Endometrial microvascular endothelial cells (primary cell): ENCODE results near the gene EFNA1. TPM values are rescaled to one million over a fixed set of nuclear protein-coding genes. Genes with fewer than 3 reads are reported as not detected.

ENCODE experiments used
- in situ Hi-C: cut with HindIII; loops from 2 replicates; pipeline ENCODE4 v1.10.0; 2017; ENCODE audit warnings: low sequenced_read_pairs, low pct_unique_long_range_greater_than_20kb; ENCODE audit errors: inconsistent ontology term
- total RNA-seq: library from RNA; depleted of rRNA; stranded (reverse); fragments of >200 nt; gene quantifications from one replicate; pipeline ENCODE4 v1.2.3, GENCODE V29; 2015; ENCODE audit errors: inconsistent ontology term

The EFNA1 gene, protein sequence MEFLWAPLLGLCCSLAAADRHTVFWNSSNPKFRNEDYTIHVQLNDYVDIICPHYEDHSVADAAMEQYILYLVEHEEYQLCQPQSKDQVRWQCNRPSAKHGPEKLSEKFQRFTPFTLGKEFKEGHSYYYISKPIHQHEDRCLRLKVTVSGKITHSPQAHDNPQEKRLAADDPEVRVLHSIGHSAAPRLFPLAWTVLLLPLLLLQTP
- 8.7 TPM for total RNA-seq

DNA sequence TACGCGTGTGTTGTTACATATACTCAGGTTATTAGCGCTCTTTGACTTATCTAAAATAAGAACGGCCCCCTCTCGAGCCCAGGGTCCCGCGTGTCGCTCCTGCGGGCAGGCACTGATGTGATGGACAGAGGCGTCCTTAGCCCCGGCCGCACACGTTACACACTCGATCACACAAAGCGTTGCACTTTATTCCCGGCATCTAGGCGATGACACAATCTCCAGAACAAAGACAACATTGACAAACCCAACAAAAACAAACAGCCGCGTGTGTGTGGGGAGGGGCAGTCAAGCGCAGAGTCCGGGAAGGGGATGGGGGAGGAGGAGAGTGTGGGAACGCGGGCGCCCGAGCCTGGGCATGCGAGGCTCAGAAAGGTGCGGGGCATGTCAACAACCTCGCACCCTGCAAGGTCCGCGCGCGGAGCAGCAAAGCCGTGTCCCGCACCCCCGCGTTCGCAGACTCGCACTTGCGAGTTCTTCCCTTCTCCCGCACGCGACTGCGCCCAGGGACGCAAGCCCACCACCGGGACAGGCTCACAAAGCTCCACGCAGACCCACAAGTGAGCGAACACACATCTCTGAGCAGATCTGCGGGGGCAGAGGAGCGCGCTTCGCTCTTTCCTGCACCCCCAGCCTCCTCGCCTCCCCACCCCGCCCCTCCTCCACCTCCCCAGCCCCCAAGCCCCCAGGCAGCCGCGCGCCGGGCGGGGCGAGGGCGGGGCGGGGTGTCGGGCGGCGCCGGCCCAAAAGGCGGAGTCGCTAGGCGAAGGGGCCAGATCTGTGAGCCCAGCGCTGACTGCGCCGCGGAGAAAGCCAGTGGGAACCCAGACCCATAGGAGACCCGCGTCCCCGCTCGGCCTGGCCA, at the start of gene EFNA1:
Gene EFNA1, plus strand, starts transcription at position 772 of the 862 bp plus-strand sequence. CDS start 102 bp downstream, outside the sequence.
- in situ Hi-C loops, result no loop called here

DNA sequence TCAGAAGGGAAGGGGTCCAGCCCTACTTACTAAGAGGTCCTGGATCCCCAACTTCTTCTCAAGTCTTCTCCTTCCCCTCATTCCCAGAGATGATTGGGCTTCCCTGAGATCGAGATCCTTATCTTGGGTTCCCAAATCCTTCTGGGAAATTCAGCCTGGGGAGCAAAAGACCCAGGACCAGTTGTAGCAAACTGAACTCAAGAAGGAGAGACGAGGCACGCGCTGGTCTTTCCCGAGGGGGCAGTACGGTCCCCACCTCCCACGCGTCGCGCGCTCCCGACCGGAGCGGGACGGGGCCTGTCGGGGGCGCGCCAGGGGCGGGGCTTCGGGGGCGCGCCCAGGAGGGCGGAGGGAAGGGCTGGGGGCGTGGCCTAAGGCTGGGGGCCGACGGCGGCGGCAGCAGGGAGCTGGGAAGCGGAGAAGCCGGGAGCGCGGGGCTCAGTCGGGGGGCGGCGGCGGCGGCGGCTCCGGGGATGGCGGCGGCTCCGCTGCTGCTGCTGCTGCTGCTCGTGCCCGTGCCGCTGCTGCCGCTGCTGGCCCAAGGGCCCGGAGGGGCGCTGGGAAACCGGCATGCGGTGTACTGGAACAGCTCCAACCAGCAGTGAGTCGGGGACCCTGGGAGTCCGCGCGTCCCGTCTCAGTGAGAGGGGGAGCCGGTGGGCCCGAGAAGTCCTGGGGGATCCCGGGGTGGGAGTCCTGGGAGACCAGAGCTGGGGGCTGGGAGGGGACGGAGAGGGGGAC, 49.0 kb upstream of the EFNA1 start, which contains the start of gene EFNA3:
Gene EFNA3, plus strand, starts transcription at position 369 of the 741 bp plus-strand sequence. Its CDS starts 105 bp downstream, at position 474.
- in situ Hi-C loops, result no loop called here

DNA sequence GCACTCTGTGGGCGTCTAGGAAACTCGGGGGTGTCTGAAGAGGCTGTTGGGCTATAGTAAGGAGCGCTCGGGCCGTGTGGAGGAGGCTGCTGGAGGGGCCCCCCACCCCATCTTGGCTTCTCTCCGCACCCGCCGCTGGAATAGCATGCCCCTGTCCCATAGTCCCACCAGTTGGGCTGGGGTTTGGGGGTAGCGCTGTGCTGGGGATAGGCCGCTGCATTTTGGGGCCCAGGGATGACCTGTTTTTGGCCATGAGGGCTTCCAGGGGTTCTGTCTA, 48.5 kb upstream of the EFNA1 start:
- in situ Hi-C loops, result no loop called here

DNA sequence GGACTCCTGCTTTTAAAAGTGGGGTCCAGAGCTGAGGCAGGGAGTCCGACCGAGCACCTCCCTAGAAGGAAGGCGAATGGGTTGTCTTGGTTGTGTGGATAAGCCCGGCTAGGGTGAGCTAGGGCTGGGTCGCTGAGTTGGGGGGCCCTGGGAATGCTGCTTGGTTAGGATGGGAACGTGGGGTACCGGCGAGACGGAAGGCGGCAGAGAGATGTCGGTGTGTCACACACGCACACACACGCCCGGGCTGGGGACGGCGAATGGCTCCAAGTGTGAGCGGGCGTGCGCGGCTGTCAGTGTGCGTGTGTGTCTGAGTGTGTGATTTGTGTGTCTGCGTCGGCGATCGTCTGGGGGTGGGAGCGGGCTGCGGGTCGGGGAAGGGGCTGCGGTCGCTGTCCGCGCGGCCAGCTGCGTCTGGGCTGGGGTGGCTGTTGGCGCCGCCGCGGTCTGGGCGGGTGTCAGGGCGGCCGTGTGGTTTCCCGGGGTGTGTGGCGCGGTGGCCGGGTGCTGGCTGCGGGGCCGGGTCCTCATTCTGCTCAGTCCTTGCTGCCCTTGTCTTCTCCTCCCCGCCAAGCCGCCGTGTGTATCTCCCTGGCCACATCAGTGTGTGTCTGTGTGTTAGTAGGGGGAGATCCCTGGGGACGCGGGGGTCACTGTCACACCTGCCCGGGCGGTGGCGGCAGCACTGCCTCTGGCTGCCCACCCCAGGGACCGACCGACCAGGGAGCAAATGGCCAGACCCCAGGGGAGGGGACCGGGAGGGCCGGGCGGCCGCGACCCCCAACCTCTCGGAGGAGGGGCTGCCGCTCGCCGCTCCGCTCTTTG, 48.0 kb upstream of the EFNA1 start:
- in situ Hi-C loops, result no loop called here

DNA sequence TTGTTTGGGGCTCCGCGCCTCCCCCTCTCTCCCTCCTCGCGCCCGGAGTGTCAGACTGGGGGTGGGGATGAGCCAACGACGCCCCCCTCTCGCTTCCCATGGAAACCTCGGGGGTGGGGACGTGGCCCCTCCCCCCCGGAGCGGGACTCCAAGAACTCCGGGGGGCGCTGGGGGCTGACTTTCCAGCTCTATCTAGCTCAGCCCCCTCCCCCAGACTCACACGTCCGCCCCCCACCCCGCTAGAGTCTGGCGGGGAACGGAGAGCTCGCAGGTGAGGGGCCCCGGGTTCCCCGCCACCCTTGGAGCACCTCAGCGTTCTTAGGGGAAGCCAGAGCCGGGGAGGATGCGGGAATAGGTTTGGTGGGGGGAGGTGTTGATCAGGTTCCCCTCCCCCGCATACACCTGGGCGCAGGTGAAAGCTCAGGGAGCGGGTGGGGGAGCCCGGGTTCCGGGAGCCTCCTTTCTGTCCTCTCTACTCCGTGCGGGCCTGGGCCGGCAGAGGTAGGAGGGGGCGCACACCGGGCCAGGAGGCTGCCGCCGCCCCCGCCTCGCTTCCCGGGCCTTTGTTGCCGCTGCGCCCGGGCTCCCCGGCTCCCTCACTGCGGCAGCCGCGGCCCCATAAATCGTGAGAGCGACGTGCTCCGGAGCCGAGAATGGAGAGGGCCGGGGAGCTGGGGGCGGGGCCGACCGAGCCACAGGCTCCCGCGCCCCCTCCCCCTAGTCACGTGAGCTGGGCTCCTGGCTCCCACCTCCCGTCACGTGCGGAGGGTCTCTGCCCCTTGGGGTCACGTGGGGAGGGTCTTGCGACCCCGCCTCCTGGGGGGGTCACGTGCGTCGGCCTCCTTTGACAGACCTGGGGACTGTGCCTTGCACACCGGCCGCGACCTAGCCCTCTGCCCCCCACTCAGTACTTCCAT, 47.1 kb upstream of the EFNA1 start:
- in situ Hi-C loops, result no loop called here

DNA sequence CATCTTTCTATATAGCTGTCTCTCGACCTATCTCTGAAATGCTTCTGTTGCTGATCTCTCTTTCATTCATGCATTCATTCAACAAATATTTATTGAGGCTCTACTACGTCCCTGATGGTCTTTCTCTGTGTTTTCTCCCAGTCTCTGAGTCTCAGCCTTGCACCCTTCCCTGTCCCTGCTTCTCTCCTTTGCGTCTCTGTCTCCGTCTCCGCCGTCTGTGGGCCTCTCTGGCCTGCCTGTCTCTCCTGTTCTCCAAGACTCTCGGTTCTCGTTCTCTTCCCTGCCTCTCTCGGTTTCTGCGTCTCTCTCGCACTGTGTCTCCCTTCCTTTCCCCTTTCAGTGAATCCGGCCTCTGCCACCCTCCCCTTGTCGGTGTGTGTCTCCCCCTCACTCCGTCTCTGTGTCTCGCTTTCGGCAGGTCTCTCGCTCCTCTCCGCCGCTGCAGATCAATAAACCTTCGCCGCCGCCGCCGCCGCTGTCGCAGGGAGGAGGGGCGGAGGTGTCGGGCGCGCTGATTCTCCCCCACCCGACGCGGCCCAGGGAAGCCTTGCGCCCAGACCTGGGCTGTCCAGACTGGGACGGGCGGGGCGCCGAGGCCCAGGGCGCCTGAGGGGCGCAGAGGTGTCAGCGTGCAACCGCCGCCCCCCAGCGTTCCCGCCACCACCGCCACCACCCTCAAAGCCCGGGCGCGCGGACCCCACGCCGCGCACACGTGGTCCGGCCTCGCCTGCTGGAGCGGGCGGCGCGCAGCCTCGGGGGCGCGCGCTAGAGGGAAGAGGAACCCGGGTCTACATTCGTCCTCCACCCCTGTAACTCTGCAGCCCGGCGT, 46.0 kb upstream of the EFNA1 start:
- in situ Hi-C loops, result no loop called here

DNA sequence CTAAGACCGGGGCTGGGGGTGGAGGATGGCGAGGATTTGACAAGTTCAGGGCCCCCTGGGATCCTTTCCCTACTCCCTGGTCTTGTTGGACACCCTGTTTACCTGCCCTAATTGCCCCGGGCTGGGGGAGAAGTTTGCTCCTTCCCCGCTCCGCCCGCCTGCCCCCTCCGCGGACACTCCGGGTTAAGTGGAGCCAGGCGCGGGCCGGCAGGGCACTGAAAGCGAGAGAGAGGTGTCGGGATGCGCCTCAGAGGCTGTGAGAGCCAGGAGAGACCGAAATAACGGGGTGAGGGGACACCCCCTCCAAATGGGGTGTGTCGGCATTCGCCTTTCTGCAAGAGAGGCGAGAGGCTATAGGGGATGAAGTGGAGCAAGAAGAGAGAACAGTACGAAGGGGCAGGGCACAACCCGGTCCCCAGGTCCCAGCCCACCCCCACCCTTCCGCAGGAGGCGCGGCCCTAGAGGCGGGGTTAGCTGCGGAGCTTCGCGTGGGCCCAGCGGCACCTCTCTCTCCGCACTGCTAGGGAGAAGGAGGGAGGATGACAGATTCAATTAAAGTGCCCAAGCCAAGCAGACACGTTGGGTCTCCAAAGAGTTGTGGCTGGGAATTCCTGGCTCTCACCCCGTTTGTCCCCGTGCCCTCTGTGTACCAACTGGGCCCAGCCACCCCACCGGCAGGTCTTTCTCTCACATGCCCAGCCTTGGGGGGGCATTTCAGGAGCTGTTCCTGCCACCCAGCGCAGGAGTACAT, 45.2 kb upstream of the EFNA1 start:
- in situ Hi-C loops, result no loop called here

DNA sequence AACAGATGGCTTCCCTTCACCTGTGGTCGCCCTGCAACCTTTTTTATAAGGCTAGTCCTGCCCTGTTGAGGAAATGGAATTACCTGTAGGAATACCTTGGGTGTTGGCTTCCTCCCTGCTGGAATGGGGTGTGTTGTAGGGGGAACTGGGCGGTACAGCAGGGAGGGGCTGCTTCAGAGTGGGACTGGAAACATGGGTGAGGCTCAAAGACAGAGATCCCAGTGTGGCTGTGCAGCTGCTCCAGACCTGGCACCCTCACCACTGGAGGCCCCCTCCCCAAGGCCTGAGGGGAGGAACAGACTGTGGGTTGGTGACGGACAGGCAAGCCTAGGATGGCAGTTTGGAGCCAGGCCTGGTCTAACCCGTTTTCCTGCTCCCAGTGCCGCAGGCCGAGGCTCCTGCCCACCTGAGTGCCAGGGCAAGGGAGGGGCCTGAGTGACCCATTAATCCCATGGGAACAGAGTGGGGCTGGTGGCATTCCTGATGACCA, 44.6 kb upstream of the EFNA1 start:
- in situ Hi-C loops, result no loop called here

DNA sequence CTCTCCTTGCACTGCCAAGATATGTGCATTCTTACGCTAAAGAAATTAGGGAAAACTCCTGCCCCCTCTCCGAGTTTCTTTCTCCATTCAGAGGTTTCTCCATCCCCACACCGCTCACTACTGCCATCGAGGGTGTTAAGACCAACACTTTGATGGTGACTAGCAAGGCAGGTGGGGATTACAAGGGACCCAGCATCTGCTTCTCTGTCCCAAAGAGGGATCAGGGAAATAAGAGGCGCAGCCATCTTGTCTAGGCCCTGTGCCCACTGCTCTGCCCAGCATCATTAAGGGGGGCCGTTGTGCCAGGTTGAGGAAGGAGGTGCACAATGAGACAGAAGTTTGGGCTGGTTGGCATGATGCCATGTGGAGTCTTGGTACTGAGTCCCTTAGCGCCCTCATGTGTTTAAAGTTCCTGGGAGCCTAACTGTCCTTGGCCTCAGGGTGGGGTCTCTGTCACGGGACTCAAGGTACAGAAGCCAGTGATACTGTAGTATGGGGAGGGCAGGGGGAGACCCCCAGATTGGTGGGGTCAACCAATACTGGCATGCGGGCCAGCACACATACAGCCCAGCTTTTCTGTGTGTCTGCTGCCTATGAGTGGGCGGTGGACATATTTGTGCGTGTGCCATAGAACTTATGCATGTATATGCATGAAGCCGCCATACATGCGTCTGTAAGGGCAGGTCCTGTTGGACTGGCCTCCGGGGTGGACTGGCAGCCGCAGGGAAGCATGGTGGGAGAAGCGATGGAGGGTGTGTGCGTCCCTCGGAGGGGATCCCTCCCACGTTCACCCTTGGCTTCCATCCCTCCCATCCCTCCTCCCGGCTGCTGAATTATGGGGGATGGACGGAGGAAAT, 43.6 kb upstream of the EFNA1 start:
- in situ Hi-C loops, result no loop called here

DNA sequence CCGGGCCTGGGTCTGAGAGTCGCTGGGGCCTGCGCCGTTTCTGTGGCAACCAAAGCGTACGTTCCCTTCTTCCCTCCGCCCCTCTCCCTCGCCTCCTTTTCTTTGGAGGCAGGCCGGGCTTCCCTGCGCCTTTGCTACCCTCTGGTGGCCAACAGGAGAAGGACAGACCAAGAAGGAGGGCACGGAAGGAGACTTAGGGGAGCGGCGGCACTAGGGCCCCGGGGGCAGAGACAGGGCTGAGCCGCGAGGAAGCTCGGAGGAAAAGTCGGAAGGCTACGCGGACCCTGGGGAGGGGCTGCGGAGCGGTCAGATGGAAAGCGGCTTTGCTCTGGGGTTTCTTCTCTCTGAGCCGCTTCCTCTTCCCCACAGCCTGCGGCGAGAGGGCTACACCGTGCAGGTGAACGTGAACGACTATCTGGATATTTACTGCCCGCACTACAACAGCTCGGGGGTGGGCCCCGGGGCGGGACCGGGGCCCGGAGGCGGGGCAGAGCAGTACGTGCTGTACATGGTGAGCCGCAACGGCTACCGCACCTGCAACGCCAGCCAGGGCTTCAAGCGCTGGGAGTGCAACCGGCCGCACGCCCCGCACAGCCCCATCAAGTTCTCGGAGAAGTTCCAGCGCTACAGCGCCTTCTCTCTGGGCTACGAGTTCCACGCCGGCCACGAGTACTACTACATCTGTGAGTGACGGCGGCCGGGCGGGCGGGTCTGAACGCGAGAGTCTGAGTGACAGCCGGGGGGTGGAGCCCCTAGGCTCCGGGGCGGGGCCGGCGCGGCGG, 42.8 kb upstream of the EFNA1 start:
- in situ Hi-C loops, result no loop called here

DNA sequence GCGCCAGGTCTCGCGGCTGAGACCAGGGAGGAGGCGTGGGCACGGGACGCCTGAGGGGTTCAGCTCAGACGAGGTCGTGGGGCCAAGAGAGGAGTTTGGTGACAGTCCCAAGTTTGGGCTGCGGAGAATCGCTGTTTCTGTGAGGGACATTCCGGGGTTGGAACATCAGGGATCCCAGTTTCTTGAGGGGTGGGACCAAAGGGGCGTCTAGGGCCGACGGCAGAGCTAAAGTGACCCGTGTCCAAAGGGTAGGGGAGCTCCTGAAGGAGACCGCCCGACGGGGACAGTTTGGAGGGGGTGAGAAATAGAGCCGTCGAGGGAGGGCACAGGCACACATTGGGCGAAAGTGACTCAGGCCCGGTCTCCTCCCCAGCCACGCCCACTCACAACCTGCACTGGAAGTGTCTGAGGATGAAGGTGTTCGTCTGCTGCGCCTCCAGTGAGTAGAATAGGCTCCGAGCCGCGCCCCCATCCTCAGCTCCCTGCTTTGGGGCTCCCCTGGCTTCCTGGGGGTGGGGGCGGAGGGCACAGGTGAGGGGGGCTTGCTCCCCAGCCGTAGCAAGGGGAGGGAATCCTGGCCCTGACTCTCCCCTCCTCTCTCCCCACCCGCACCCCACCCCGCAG, 42.1 kb upstream of the EFNA1 start:
- in situ Hi-C loops, result no loop called here

DNA sequence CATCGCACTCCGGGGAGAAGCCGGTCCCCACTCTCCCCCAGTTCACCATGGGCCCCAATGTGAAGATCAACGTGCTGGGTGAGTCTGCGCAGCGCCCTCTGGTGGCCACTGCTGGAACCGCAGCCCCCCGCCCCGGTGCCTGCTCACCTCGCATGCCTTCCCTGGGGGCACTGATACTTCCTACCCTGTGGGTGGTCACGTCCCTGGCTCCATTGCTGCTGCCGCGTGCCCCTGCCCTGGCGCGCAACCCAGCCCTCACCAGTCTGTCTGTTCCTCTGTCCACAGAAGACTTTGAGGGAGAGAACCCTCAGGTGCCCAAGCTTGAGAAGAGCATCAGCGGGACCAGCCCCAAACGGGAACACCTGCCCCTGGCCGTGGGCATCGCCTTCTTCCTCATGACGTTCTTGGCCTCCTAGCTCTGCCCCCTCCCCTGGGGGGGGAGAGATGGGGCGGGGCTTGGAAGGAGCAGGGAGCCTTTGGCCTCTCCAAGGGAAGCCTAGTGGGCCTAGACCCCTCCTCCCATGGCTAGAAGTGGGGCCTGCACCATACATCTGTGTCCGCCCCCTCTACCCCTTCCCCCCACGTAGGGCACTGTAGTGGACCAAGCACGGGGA, 41.4 kb upstream of the EFNA1 start:
- in situ Hi-C loops, result no loop called here

DNA sequence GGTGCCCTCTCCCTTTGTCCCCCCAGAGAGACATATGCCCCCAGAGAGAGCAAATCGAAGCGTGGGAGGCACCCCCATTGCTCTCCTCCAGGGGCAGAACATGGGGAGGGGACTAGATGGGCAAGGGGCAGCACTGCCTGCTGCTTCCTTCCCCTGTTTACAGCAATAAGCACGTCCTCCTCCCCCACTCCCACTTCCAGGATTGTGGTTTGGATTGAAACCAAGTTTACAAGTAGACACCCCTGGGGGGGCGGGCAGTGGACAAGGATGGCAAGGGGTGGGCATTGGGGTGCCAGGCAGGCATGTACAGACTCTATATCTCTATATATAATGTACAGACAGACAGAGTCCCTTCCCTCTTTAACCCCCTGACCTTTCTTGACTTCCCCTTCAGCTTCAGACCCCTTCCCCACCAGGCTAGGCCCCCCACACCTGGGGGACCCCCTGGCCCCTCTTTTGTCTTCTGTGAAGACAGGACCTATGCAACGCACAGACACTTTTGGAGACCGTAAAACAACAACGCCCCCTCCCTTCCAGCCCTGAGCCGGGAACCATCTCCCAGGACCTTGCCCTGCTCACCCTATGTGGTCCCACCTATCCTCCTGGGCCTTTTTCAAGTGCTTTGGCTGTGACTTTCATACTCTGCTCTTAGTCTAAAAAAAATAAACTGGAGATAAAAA, 40.7 kb upstream of the EFNA1 start:
- in situ Hi-C loops, result no loop called here
